ENCODE measurements around the gene COLEC12. TPM values are rescaled to one million over a fixed set of nuclear protein-coding genes. Genes with fewer than 3 reads are reported as not detected.

COLEC12 gene
- total RNA-seq, 1 experiment from 2014 or later: 61.2 TPM

GRCh38 chr18:289026-289425, 211.5 kb downstream of the COLEC12 start:
- no peak for DNase-seq (ENCODE audit: low read depth)

GRCh38 chr18:286515-287310, 213.8 kb downstream of the COLEC12 start:
- peak; percentile 37 for DNase-seq (ENCODE audit: low read depth)

DNA sequence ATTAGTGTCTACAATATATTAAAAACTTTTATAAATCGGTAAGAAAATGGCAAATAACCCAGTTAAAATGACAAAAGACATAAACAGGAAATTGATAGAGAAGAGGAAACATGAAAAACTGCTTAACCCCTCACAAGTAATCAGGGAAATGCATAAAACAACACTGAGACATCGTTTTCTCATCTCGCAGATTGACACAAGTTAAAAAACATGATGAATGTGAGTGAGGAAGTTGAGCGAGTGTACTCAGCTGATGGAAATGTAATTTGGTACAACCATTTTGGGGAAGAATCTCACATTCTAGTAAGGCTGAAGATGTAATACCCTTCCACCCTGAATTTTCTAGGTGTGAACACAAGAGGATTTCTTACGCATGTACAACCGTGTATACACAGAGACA, 214.7 kb downstream of the COLEC12 start:
- DNase-seq (ENCODE audit: low read depth): no peak

DNA sequence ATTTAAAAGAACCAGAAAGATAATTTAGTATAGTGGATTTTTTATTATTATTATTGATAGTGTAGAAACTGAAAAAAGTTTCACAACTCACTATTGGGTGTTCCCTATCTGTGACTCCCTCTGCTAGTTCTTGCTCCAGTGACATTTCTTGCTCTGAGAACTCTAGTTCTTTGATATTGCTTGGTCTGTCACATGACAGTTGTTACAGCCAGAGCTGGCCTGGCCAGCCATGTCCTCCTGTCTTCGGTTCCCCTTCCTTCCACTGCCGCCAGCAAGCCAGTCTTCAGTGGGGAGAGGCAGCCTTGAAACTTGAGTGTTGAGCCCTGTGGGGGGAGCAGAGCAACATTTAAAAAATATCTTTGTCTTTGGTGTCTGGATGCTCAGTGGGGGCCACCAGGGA, 225.0 kb downstream of the COLEC12 start:
- DNase-seq (ENCODE audit: low read depth): no peak

DNA sequence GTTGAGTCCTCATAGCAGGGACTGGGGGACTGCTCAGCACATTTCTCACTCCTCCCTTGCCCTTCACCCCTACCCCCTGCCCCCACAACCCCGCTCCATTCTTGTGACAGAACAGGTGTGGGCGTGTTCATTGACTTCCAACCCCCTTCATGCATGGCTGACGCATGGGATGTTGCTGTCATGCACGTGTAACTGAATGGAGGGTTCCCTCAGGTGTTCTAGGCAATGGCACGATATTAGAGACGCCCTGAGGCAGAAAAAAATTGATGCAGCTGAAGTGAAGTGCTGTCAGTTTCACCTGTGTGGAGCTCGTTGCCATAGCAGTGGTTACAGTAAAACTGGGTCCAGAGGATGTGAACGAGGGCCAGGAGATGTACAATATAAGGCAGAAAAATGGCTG, 226.2 kb downstream of the COLEC12 start:
- no peak for DNase-seq (ENCODE audit: low read depth)

- DNase-seq (ENCODE audit: low read depth): no peak
Observed at GRCh38 chr18:273525-273924, 227.0 kb downstream of the COLEC12 start.

DNA sequence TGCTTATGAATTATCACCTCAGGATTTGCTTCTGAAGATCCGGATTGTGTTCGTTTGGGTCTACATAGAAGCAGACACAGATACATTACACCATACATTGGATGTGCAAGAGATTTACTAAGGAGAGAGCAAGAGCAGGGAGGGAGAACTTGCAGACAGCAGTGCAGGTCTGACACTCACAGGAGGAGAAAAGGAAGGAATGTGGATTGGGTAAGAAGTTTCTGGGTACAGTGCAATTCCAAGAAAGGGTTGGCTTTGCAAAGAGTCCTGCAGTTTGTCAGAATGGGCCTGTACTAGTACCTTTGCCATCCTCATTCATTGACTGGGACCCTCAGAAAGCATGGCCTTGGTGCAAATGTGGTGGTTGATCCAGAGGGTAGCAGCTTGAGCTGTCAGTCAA, 227.9 kb downstream of the COLEC12 start:
- DNase-seq (ENCODE audit: low read depth): no peak

GRCh38 chr18:269480-270095, 230.9 kb downstream of the COLEC12 start:
- DNase-seq (ENCODE audit: low read depth): no peak

DNA sequence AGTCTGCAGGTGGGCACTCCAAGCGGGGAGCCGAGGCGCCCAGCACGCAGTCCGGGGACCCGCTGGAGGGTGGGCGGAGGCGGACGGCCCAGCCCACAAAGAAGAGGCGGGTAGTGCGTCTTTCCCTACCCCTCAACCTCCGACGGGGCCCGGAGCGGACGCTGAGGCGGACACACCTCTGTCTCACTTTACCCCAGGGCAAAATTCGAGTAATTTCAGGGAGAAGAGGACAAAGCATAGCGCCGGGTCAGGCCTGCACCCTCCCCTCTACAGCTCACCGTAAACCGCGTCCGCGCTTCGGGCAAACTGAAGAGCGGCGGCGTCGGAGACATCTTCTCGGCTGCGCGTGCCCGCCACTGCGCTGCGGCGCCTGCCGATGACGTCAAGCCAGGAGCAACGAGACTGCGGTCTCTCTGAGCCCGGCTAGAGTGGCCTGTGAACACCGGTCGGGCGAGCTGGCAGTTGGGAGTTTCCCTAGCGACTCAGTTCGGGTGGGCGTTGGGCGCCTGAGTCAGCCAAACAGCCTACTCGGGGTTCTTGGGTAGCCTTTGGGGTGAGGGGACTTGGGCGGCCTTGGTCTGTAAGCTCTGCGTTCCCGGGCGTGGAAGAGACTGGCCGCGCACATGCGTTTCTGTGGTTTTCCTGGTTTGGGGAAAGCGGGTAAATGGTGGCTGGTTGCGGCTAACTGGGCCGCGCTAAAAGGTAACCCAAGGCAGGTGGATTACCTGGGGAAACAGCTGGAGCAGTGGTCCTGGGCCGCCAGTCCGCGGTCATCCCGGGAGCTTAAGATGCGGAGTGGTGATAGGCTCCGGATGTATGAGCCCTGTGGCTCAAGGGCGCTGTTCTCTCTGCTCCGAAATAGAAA, 232.6 kb downstream of the COLEC12 start, which contains the start of gene THOC1:
Gene THOC1, minus strand, starts transcription at position 360 of the 865 bp plus-strand sequence. Its CDS starts 28 bp downstream, at position 332.
- DNase-seq (ENCODE audit: low read depth): peak; percentile 88

GRCh38 chr18:267380-267687, 233.2 kb downstream of the COLEC12 start:
- DNase-seq (ENCODE audit: low read depth): no peak

Other genes with a start within 250 kb of the COLEC12 start
- 31.8 and 38.9 TPM in 2 replicates for gene THOC1, start 232.7 kb downstream of the COLEC12 start, total RNA-seq (2014; rRNA removed; shearing (Covaris generic))
- not detected in 2 replicates for gene CETN1, start 79.7 kb upstream of the COLEC12 start, total RNA-seq (2014; rRNA removed; shearing (Covaris generic))
- 0.98 and 3.7 TPM in 2 replicates for gene CLUL1, start 96.3 kb upstream of the COLEC12 start, total RNA-seq (2014; rRNA removed; shearing (Covaris generic))
- 49.0 and 66.4 TPM in 2 replicates for gene TYMS, start 157.0 kb upstream of the COLEC12 start, total RNA-seq (2014; rRNA removed; shearing (Covaris generic))
- 3.5 and 4.5 TPM in 2 replicates for gene ENOSF1, start 211.9 kb upstream of the COLEC12 start, total RNA-seq (2014; rRNA removed; shearing (Covaris generic))

Measured in M059J (cell line).